Liver (tissue), 9 donors: Measurements from ENCODE around the gene AP4B1. TPM values are rescaled to one million over a fixed set of nuclear protein-coding genes. Genes with fewer than 3 reads are reported as not detected.

Source experiments
- DNase-seq: peaks from one replicate; pipeline ENCODE4 v3.0.0-alpha.2; 2017; ENCODE audit warnings: low spot score
- H3K27ac ChIP-seq, 2 donors: one replicate each; pipeline ENCODE4 v1.7.0; 2013; ENCODE audit warnings: inconsistent platforms in 2 of 2, low read length in 2 of 2, control low read depth in 1 of 2, low read depth in 1 of 2, mild to moderate bottlenecking in 1 of 2
- H3K27me3 ChIP-seq, 4 donors: one replicate each; pipeline versions ENCODE4 v1.6.1 to v1.7.0; 2013; ENCODE audit warnings: low read length in 3 of 4, inconsistent platforms in 1 of 4, mild to moderate bottlenecking in 1 of 4, moderate library complexity in 1 of 4; ENCODE audit not compliant: control insufficient read depth in 4 of 4, insufficient read depth in 4 of 4
- H3K36me3 ChIP-seq, 4 donors: one replicate each; pipeline versions ENCODE4 v1.6.1 to v1.7.0; 2013; ENCODE audit warnings: low read length in 3 of 4, mild to moderate bottlenecking in 3 of 4, low read depth in 1 of 4, moderate library complexity in 1 of 4; ENCODE audit not compliant: control insufficient read depth in 4 of 4, insufficient read depth in 3 of 4
- H3K4me1 ChIP-seq, 4 donors: one replicate each; pipeline versions ENCODE4 v1.6.1 to v1.7.0; 2013; ENCODE audit warnings: low read length in 3 of 4, mild to moderate bottlenecking in 3 of 4, moderate library complexity in 1 of 4; ENCODE audit not compliant: control insufficient read depth in 4 of 4, insufficient read depth in 4 of 4
- H3K4me3 ChIP-seq, 3 donors: one replicate each; pipeline versions ENCODE4 v1.6.1 to v1.7.0; 2013; ENCODE audit warnings: low read length in 3 of 3, control low read depth in 1 of 3, low read depth in 1 of 3, mild to moderate bottlenecking in 1 of 3
- H3K9ac ChIP-seq, 2 donors: one replicate each; pipeline ENCODE4 v1.7.0; 2013; ENCODE audit warnings: low read length in 2 of 2, mild to moderate bottlenecking in 2 of 2, moderate library complexity in 2 of 2, control low read depth in 1 of 2, low read depth in 1 of 2
- H3K9me3 ChIP-seq, 4 donors: one replicate each; pipeline versions ENCODE4 v1.6.1 to v1.7.0; 2013; ENCODE audit warnings: low read length in 3 of 4; ENCODE audit not compliant: control insufficient read depth in 4 of 4
- ATF3 ChIP-seq: IDR thresholded peaks from 2 replicates; pipeline ENCODE4 v1.6.1; 2016; ENCODE audit warnings: antibody characterized with exemption
- EGR1 ChIP-seq, 2 donors: IDR thresholded peaks; 2 replicates each; pipeline ENCODE4 v1.6.1; 2016 to 2018; ENCODE audit warnings: antibody characterized with exemption in 2 of 2, low read depth in 2 of 2
- FOXA1 ChIP-seq: IDR thresholded peaks from 2 replicates; pipeline ENCODE4 v1.6.1; 2016; ENCODE audit warnings: antibody characterized with exemption
- FOXA2 ChIP-seq: IDR thresholded peaks from 2 replicates; pipeline ENCODE4 v1.6.1; 2016; ENCODE audit warnings: antibody characterized with exemption
- GABPA ChIP-seq, 2 donors: IDR thresholded peaks in 1 of 2; conservative IDR thresholded peaks in 1 of 2; 2 replicates each; pipeline ENCODE4 v1.6.1; 2016; ENCODE audit warnings: antibody characterized with exemption in 2 of 2, mild to moderate bottlenecking in 1 of 2, moderate library complexity in 1 of 2
- HNF4A ChIP-seq, 2 donors: conservative IDR thresholded peaks; 2 replicates each; pipeline ENCODE4 v1.6.1; 2016; ENCODE audit warnings: antibody characterized with exemption in 2 of 2, mild to moderate bottlenecking in 2 of 2
- HNF4G ChIP-seq: IDR thresholded peaks from 2 replicates; pipeline ENCODE4 v1.6.1; 2016; ENCODE audit warnings: antibody characterized with exemption
- JUND ChIP-seq, 2 donors: IDR thresholded peaks; 2 replicates each; pipeline ENCODE4 v1.6.1; 2016; ENCODE audit warnings: antibody characterized with exemption in 2 of 2
- NR2F2 ChIP-seq: IDR thresholded peaks from 2 replicates; pipeline ENCODE4 v1.6.1; 2016; ENCODE audit warnings: antibody characterized with exemption
- RAD21 ChIP-seq, 2 donors: IDR thresholded peaks; 2 replicates each; pipeline ENCODE4 v1.6.1; 2016; ENCODE audit warnings: antibody characterized with exemption in 2 of 2, mild to moderate bottlenecking in 2 of 2
- RXRA ChIP-seq, 2 donors: IDR thresholded peaks; 2 replicates each; pipeline ENCODE4 v1.6.1; 2017 to 2018; ENCODE audit warnings: antibody characterized with exemption in 2 of 2, mild to moderate bottlenecking in 1 of 2
- SP1 ChIP-seq: IDR thresholded peaks from 2 replicates; pipeline ENCODE4 v1.6.1; 2018; ENCODE audit warnings: antibody characterized with exemption, mild to moderate bottlenecking
- TAF1 ChIP-seq: conservative IDR thresholded peaks from 2 replicates; pipeline ENCODE4 v1.6.1; 2016; ENCODE audit warnings: antibody characterized with exemption, mild to moderate bottlenecking
- YY1 ChIP-seq: IDR thresholded peaks from 2 replicates; pipeline ENCODE4 v1.6.1; 2016; ENCODE audit warnings: antibody characterized with exemption, mild to moderate bottlenecking
- WGBS: extraction: QIAGEN DNeasy Blood & Tissue Kit; methylation state at CpG from one replicate; pipeline ENCODE4 v1.1.7; 2013; 5-methylcytosine and 5-hydroxymethylcytosine counted together
- polyA plus RNA-seq, 2 donors: library from polyadenylated mRNA; stranded (reverse) in 1 of 2; unstranded in 1 of 2; fragments of 200-250 nt in 1 of 2; fragments of >200 nt in 1 of 2; fragmentation: Nextera tagmentation in 1 of 2; extraction: Ambion mirVana in 1 of 2; gene quantifications; one replicate each; pipeline versions ENCODE4 v1.2.1 to v1.2.3, GENCODE V29; 2013 to 2015
- total RNA-seq, 2 donors: library from RNA; depleted of rRNA; stranded (reverse); fragments of >200 nt; gene quantifications; one replicate each; pipeline ENCODE4 v1.2.3, GENCODE V29; 2014
- TF ChIP-seq, protein P1 (sequence below): fragments of 150-350 bp; IDR thresholded peaks from 2 replicates; pipeline ENCODE4 v1.5.1; 2017; ENCODE audit warnings: improper control_type of control experiment, low read depth, low read length; ENCODE audit not compliant: missing input control
- TF ChIP-seq, protein P2 (sequence below): IDR thresholded peaks from 2 replicates; pipeline ENCODE4 v1.6.1; 2016; ENCODE audit warnings: antibody characterized with exemption, mild to moderate bottlenecking
- TF ChIP-seq, protein P3 (sequence below): IDR thresholded peaks from 2 replicates; pipeline ENCODE4 v1.6.1; 2016; ENCODE audit warnings: antibody characterized with exemption
- TF ChIP-seq, protein P4 (sequence below): IDR thresholded peaks from 2 replicates; pipeline ENCODE4 v1.6.1; 2016; ENCODE audit warnings: antibody characterized with exemption
- donor health status: healthy.
- donor health status: healthy.
- donor health status: healthy.
- donor health status: healthy.
- donor health status: healthy.

The AP4B1 gene
- total and polyA plus RNA-seq, 4 donors: 4.3 to 10.6 (median 7.0) TPM

DNA sequence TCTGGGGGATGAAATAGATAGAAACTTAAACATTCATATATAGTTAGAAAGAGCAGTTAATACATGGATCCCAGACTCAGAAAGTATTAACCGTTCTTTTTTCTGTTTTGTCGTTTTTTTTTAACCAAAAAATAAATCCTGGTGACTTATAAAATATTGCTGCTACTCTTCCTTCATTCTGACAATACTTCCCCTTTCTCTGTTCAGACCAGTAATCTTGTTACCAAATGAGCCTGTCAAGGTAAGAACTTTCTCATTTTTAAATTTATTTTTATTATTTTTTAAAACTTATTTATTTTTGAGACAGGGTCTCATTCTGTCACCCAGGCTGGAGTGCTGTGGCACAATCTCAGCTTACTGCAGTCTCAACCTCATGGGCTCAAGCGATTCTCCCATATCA is 46.8 kb downstream of the AP4B1 start (continued):
- TF ChIP-seq, protein P1, sequence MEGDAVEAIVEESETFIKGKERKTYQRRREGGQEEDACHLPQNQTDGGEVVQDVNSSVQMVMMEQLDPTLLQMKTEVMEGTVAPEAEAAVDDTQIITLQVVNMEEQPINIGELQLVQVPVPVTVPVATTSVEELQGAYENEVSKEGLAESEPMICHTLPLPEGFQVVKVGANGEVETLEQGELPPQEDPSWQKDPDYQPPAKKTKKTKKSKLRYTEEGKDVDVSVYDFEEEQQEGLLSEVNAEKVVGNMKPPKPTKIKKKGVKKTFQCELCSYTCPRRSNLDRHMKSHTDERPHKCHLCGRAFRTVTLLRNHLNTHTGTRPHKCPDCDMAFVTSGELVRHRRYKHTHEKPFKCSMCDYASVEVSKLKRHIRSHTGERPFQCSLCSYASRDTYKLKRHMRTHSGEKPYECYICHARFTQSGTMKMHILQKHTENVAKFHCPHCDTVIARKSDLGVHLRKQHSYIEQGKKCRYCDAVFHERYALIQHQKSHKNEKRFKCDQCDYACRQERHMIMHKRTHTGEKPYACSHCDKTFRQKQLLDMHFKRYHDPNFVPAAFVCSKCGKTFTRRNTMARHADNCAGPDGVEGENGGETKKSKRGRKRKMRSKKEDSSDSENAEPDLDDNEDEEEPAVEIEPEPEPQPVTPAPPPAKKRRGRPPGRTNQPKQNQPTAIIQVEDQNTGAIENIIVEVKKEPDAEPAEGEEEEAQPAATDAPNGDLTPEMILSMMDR: no peak
- TF ChIP-seq NR2F2 (no peak), RAD21 (IDR thresholded peaks at IDR 0.05) (no peak)

GRCh38 chr1:113856401-113856790 is 48.2 kb downstream of the AP4B1 start:
- TF ChIP-seq, protein P2, sequence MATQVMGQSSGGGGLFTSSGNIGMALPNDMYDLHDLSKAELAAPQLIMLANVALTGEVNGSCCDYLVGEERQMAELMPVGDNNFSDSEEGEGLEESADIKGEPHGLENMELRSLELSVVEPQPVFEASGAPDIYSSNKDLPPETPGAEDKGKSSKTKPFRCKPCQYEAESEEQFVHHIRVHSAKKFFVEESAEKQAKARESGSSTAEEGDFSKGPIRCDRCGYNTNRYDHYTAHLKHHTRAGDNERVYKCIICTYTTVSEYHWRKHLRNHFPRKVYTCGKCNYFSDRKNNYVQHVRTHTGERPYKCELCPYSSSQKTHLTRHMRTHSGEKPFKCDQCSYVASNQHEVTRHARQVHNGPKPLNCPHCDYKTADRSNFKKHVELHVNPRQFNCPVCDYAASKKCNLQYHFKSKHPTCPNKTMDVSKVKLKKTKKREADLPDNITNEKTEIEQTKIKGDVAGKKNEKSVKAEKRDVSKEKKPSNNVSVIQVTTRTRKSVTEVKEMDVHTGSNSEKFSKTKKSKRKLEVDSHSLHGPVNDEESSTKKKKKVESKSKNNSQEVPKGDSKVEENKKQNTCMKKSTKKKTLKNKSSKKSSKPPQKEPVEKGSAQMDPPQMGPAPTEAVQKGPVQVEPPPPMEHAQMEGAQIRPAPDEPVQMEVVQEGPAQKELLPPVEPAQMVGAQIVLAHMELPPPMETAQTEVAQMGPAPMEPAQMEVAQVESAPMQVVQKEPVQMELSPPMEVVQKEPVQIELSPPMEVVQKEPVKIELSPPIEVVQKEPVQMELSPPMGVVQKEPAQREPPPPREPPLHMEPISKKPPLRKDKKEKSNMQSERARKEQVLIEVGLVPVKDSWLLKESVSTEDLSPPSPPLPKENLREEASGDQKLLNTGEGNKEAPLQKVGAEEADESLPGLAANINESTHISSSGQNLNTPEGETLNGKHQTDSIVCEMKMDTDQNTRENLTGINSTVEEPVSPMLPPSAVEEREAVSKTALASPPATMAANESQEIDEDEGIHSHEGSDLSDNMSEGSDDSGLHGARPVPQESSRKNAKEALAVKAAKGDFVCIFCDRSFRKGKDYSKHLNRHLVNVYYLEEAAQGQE: no peak
- TF ChIP-seq, protein P3, sequence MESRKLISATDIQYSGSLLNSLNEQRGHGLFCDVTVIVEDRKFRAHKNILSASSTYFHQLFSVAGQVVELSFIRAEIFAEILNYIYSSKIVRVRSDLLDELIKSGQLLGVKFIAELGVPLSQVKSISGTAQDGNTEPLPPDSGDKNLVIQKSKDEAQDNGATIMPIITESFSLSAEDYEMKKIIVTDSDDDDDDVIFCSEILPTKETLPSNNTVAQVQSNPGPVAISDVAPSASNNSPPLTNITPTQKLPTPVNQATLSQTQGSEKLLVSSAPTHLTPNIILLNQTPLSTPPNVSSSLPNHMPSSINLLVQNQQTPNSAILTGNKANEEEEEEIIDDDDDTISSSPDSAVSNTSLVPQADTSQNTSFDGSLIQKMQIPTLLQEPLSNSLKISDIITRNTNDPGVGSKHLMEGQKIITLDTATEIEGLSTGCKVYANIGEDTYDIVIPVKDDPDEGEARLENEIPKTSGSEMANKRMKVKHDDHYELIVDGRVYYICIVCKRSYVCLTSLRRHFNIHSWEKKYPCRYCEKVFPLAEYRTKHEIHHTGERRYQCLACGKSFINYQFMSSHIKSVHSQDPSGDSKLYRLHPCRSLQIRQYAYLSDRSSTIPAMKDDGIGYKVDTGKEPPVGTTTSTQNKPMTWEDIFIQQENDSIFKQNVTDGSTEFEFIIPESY: no peak
- TF ChIP-seq GABPA (IDR thresholded peaks at IDR 0.05 in 1 of 2, conservative IDR thresholded peaks at IDR 0.05 in 1 of 2): no peak
- TF ChIP-seq, protein P1: no peak
- TF ChIP-seq JUND (IDR thresholded peaks at IDR 0.05): no peak
- no peak for TF ChIP-seq ATF3
- TF ChIP-seq HNF4G: no peak
- TF ChIP-seq FOXA2: no peak
- TF ChIP-seq RXRA (IDR thresholded peaks at IDR 0.05): no peak
- TF ChIP-seq EGR1 (IDR thresholded peaks at IDR 0.05; ENCODE audit: low read depth in 2 of 2): no peak
- TF ChIP-seq TAF1: no peak
- no peak for TF ChIP-seq HNF4A (conservative IDR thresholded peaks at IDR 0.05)
- TF ChIP-seq SP1: no peak
- TF ChIP-seq FOXA1: no peak
- TF ChIP-seq YY1: no peak
- TF ChIP-seq NR2F2: no peak
- TF ChIP-seq, protein P4, sequence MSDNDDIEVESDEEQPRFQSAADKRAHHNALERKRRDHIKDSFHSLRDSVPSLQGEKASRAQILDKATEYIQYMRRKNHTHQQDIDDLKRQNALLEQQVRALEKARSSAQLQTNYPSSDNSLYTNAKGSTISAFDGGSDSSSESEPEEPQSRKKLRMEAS: no peak
- TF ChIP-seq RAD21 (IDR thresholded peaks at IDR 0.05): no peak
- Histone ChIP-seq H3K27me3 (no peaks in the 10 kb centered on the region), H3K36me3 (no peaks in the 10 kb centered on the region), H3K9me3 (no peaks in the 10 kb centered on the region), H3K9ac (no peak overlapping the region), H3K4me3 (no peak overlapping the region), H3K27ac (no peak overlapping the region), H3K4me1 (no peaks in the 10 kb centered on the region)
- WGBS: 98% methylated on average over 2 of the region's 2 CpGs
- DNase-seq: no peak
